Activated CD4-positive, alpha-beta T cell treated with anti-CD3 and anti-CD28 coated beads for 36 hours (primary cell): ENCODE data around the gene PXYLP1. TPM values are rescaled to one million over a fixed set of nuclear protein-coding genes. Genes with fewer than 3 reads are reported as not detected.

Source experiments
- ATAC-seq: fragments of 200-7000 bp; cut with Tn5 transposase; one replicate; pipeline ENCODE4 v1.10.0; 2021; ENCODE audit warnings: mild to moderate bottlenecking, moderate library complexity
- CTCF ChIA-PET: fragments of 350-600 bp; sonication (Branson Sonifier 250); formaldehyde crosslinking; loops from one replicate; lab custom pipeline; 2021; ENCODE audit warnings: antibody characterized with exemption; lab: Charles Lee
- POLR2A ChIA-PET: fragments of 350-600 bp; sonication (Branson Sonifier 250); formaldehyde crosslinking; loops from one replicate; lab custom pipeline; 2021; ENCODE audit warnings: antibody characterized with exemption, inconsistent platforms; lab: Charles Lee
- DNase-seq: peaks from one replicate; pipeline ENCODE4 v3.0.0-alpha.2; 2020
- H3K27ac Mint-ChIP-seq: one replicate; pipeline ENCODE4 v1.8.0; 2021; ENCODE audit warnings: mixed read lengths
- H3K27me3 Mint-ChIP-seq: one replicate; pipeline ENCODE4 v1.8.0; 2021; ENCODE audit warnings: mixed read lengths
- H3K36me3 Mint-ChIP-seq: one replicate; pipeline ENCODE4 v1.8.0; 2021; ENCODE audit warnings: low read depth, mixed read lengths
- H3K4me1 Mint-ChIP-seq: one replicate; pipeline ENCODE4 v1.8.0; 2021; ENCODE audit warnings: mixed read lengths
- H3K4me3 Mint-ChIP-seq: one replicate; pipeline ENCODE4 v1.8.0; 2021; ENCODE audit warnings: mild to moderate bottlenecking, moderate library complexity, mixed read lengths
- H3K9me3 Mint-ChIP-seq: one replicate; pipeline ENCODE4 v1.8.0; 2021; ENCODE audit warnings: low read depth, mixed read lengths
- intact Hi-C, 2 experiments: fragments of 100-400 bp; cut with DNase I in 1 of 2; cut with micrococcal nuclease in 1 of 2; formaldehyde crosslinking; loops; one replicate each; pipeline versions ENCODE4 v1.14.2 to v1.15.1; 2022 to 2024; cut with DNase I, micrococcal nuclease
- total RNA-seq, 2 experiments: library from RNA; stranded (reverse); gene quantifications; one replicate each; pipeline ENCODE4 v1.2.3, GENCODE V29; 2021

The PXYLP1 gene
- total RNA-seq, 2 experiments from 2014 or later = 10.3 to 12.2 TPM

GRCh38 chr3:141279077-141279967, 47.7 kb downstream of the PXYLP1 start:
- DNase-seq = peak; percentile 32
- peak overlapping the region; percentile 59 for H3K27ac Mint-ChIP-seq
- no peaks in the 10 kb centered on the region for H3K27me3 Mint-ChIP-seq
- intact Hi-C loops = loop anchor here (1.0 to 5.0 kb wide), 3 partner anchors 23 to 267 kb away; partner anchors contain the start of gene PXYLP1 (in 2 of the 2)
- POLR2A ChIA-PET = no interaction called here
- peak; percentile 56 for ATAC-seq
- H3K4me1 Mint-ChIP-seq = peaks cover 17% of the 10 kb centered on the region
- no peak overlapping the region for H3K4me3 Mint-ChIP-seq
- CTCF ChIA-PET = interaction anchor here (0.6 to 4.1 kb wide), 6 partner anchors 12 to 280 kb away, joined by 3 to 18 read pairs (median 4); partner anchors contain the start of gene PXYLP1
- H3K36me3 Mint-ChIP-seq = peaks cover 5% of the 10 kb centered on the region
- H3K9me3 Mint-ChIP-seq = no peaks in the 10 kb centered on the region

DNA sequence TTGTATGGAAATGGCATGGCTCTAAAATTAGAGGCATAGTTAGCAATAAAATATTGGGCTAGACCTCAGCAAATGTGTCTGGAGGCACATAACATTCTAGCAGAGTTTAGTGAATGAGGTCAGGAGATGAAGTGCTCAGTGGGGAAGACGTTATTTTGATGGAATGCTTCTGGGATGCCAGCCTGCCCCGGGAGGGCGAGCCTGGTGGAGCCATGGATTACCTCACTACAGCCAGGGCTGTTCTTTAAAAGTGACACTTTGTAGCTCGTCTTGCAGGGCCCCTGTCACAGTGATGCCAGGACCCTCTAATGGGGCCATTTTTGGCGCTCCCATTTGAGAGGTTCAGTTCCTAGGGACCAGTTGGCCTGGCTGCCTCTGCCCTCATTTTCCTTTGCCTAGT, 48.5 kb downstream of the PXYLP1 start:
- DNase-seq (no peak), ATAC-seq (no peak)
- Mint-ChIP-seq H3K9me3 (no peaks in the 10 kb centered on the region), H3K4me1 (peaks cover 10% of the 10 kb centered on the region), H3K36me3 (peaks cover 3% of the 10 kb centered on the region), H3K4me3 (no peak overlapping the region), H3K27me3 (no peaks in the 10 kb centered on the region), H3K27ac (no peak overlapping the region)
- ChIA-PET CTCF (interaction anchor here (1.2 to 4.1 kb wide), 2 partner anchors 48 to 281 kb away, joined by 5 to 18 read pairs; partner anchors contain the start of gene PXYLP1), POLR2A (no interaction called here)
- intact Hi-C loops = no loop called here

- H3K36me3 Mint-ChIP-seq = peaks cover 3% of the 10 kb centered on the region
- CTCF ChIA-PET = interaction anchor here (1.5 to 4.1 kb wide), 2 partner anchors 49 kb away, joined by 5 to 18 read pairs; partner anchors contain the start of gene PXYLP1
- ATAC-seq (no peak), DNase-seq (no peak)
- H3K4me3 Mint-ChIP-seq = no peak overlapping the region
- intact Hi-C loops = no loop called here
- no peaks in the 10 kb centered on the region for H3K27me3 Mint-ChIP-seq
- POLR2A ChIA-PET = no interaction called here
- no peak overlapping the region for H3K27ac Mint-ChIP-seq
- peaks cover 5% of the 10 kb centered on the region for H3K4me1 Mint-ChIP-seq
- H3K9me3 Mint-ChIP-seq = no peaks in the 10 kb centered on the region
These were observed 49.1 kb downstream of the PXYLP1 start for GRCh38 chr3:141280690-141281089.

GRCh38 chr3:141285570-141285969, 53.9 kb downstream of the PXYLP1 start:
- POLR2A ChIA-PET = no interaction called here
- H3K27me3 Mint-ChIP-seq = no peaks in the 10 kb centered on the region
- no peak for ATAC-seq
- no peak overlapping the region for H3K4me3 Mint-ChIP-seq
- H3K36me3 Mint-ChIP-seq = peaks cover 13% of the 10 kb centered on the region
- no peak for DNase-seq
- CTCF ChIA-PET = interaction anchor here (0.6 to 2.8 kb wide), 2 partner anchors 17 to 18 kb away, joined by 4 to 11 read pairs; no protein-coding TSS in a partner anchor
- no peak overlapping the region for H3K27ac Mint-ChIP-seq
- intact Hi-C loops = no loop called here
- no peaks in the 10 kb centered on the region for H3K4me1 Mint-ChIP-seq
- H3K9me3 Mint-ChIP-seq = no peaks in the 10 kb centered on the region

DNA sequence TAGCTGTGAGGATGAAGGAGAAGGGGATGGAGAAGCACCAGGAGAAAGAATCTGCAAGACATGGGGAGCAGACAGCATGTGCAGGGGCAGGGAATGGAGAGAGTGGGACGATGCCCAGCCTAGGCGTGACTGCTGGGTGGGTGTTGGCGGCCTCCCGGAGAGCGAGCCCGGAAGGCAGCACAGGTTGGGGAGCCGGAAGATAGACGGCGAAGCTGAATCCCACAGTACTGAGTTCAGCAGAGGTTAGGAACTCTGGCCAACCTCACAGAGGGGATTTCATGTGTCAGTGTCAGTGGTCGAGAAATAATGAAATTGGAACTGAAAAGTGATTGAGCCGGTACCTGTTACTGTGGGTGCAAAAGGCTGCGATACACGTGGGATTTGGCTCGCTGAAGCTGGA, 55.2 kb downstream of the PXYLP1 start:
- intact Hi-C loops = no loop called here
- DNase-seq = no peak
- ChIA-PET CTCF (interaction anchor here (1.0 to 2.8 kb wide), 3 partner anchors 14 to 74 kb away, joined by 3 to 11 read pairs (median 3); no protein-coding TSS in a partner anchor), POLR2A (no interaction called here)
- H3K4me3 Mint-ChIP-seq = no peak overlapping the region
- no peak overlapping the region for H3K27ac Mint-ChIP-seq
- H3K4me1 Mint-ChIP-seq = no peaks in the 10 kb centered on the region
- H3K9me3 Mint-ChIP-seq = no peaks in the 10 kb centered on the region
- no peak for ATAC-seq
- no peaks in the 10 kb centered on the region for H3K27me3 Mint-ChIP-seq
- peaks cover 13% of the 10 kb centered on the region for H3K36me3 Mint-ChIP-seq

GRCh38 chr3:141287326-141287725, 55.7 kb downstream of the PXYLP1 start:
- ATAC-seq = no peak
- ChIA-PET POLR2A (no interaction called here), CTCF (interaction anchor here (1.0 to 2.8 kb wide), 3 partner anchors 13 to 73 kb away, joined by 3 to 11 read pairs (median 3); no protein-coding TSS in a partner anchor)
- H3K36me3 Mint-ChIP-seq = peaks cover 14% of the 10 kb centered on the region
- H3K9me3 Mint-ChIP-seq = no peaks in the 10 kb centered on the region
- no peaks in the 10 kb centered on the region for H3K4me1 Mint-ChIP-seq
- no peak for DNase-seq
- no peaks in the 10 kb centered on the region for H3K27me3 Mint-ChIP-seq
- intact Hi-C loops = no loop called here
- H3K4me3 Mint-ChIP-seq = no peak overlapping the region
- H3K27ac Mint-ChIP-seq = no peak overlapping the region

- POLR2A ChIA-PET = no interaction called here
- Mint-ChIP-seq H3K4me1 (no peaks in the 10 kb centered on the region), H3K27me3 (no peaks in the 10 kb centered on the region), H3K9me3 (no peaks in the 10 kb centered on the region), H3K27ac (no peak overlapping the region), H3K4me3 (no peak overlapping the region), H3K36me3 (peaks cover 18% of the 10 kb centered on the region)
- DNase-seq = no peak
- intact Hi-C loops = no loop called here
- CTCF ChIA-PET = interaction anchor here (0.9 kb wide), 1 partner anchor 43 kb away, joined by 3 read pairs; no protein-coding TSS in a partner anchor
- ATAC-seq = no peak
These were observed 56.8 kb downstream of the PXYLP1 start for GRCh38 chr3:141288336-141288990.

GRCh38 chr3:141289228-141289772, 57.7 kb downstream of the PXYLP1 start:
- CTCF ChIA-PET = interaction anchor here (0.9 to 2.0 kb wide), 2 partner anchors 15 to 44 kb away, joined by 3 to 9 read pairs; no protein-coding TSS in a partner anchor

DNA sequence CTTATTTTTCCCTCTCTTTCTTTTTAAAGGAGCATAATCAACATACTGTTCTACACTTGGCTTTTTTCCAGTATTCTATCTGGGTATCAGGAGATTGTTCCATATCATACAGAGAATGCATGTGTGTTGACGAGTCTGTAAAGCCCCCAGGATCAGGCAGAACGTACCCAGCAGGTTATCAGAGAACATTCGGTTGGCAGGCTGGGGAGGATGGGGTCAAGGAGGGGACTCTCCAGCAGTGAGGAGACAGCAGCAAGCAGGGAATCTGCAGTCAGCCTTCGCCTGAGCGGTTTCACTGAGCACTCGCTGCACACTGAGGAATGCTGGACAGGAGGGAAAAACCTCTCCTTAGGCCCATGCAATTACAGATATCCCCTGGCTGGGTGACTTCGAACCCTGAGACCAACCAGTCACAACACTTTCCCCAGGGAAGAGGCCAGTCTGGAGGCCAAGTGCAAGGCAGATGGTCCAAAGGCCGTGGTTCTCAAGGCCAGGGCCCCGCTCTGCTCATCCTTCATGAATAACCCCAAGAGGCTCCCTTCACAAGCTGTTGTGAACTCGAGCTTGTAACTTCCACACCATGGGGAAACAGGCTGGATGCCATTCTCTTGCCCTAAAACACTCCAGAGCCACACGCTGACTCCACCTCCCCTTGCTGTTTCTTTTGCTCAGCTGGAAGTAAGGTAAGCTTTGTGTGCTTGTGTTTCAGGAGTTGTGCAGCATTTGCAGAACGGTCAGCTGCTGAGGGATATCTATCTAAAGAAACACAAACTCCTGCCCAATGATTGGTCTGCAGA, 60.1 kb downstream of the PXYLP1 start:
- POLR2A ChIA-PET = no interaction called here

More at GRCh38 chr3:141289228-141289772, 57.7 kb downstream of the PXYLP1 start:
- H3K4me3 Mint-ChIP-seq = no peak overlapping the region
- H3K4me1 Mint-ChIP-seq = peaks cover 6% of the 10 kb centered on the region
- POLR2A ChIA-PET = interaction anchor here (0.5 kb wide), 1 partner anchor 280 kb away, joined by 4 read pairs; no protein-coding TSS in a partner anchor
- no peaks in the 10 kb centered on the region for H3K27me3 Mint-ChIP-seq
- no peaks in the 10 kb centered on the region for H3K9me3 Mint-ChIP-seq
- H3K27ac Mint-ChIP-seq = no peak overlapping the region
- DNase-seq = no peak
- ATAC-seq = no peak
- H3K36me3 Mint-ChIP-seq = peaks cover 18% of the 10 kb centered on the region
- intact Hi-C loops = no loop called here

GRCh38 chr3:141292356-141293058, 60.9 kb downstream of the PXYLP1 start:
- intact Hi-C loops = no loop called here
- DNase-seq (no peak), ATAC-seq (no peak)
- Mint-ChIP-seq H3K4me1 (peaks cover 14% of the 10 kb centered on the region), H3K27ac (no peak overlapping the region), H3K27me3 (no peaks in the 10 kb centered on the region), H3K4me3 (no peak overlapping the region), H3K9me3 (no peaks in the 10 kb centered on the region), H3K36me3 (peaks cover 15% of the 10 kb centered on the region)
- POLR2A ChIA-PET = no interaction called here
- CTCF ChIA-PET = interaction anchor here (0.8 to 4.3 kb wide), 3 partner anchors 12 to 112 kb away, joined by 3 to 39 read pairs (median 6); no protein-coding TSS in a partner anchor

More for the DNA sequence above, 60.1 kb downstream of the PXYLP1 start:
- Mint-ChIP-seq H3K27me3 (no peaks in the 10 kb centered on the region), H3K9me3 (no peaks in the 10 kb centered on the region), H3K4me1 (peaks cover 14% of the 10 kb centered on the region), H3K4me3 (no peak overlapping the region), H3K36me3 (peaks cover 18% of the 10 kb centered on the region), H3K27ac (no peak overlapping the region)
- DNase-seq = no peak
- ATAC-seq = no peak
- intact Hi-C loops = no loop called here
- CTCF ChIA-PET = interaction anchor here (0.8 to 4.3 kb wide), 6 partner anchors 13 to 128 kb away, joined by 3 to 39 read pairs (median 7); no protein-coding TSS in a partner anchor
